ENCODE results near the gene NAT8L. TPM values are rescaled to one million over a fixed set of nuclear protein-coding genes. Genes with fewer than 3 reads are reported as not detected.
A peak's percentile ranks its signal among the peaks of the same experiment; 100 is the strongest.

NAT8L gene
- total RNA-seq, 8 experiments from 2014 or later: 2.0 to 17.1 (median 9.0) TPM

DNA sequence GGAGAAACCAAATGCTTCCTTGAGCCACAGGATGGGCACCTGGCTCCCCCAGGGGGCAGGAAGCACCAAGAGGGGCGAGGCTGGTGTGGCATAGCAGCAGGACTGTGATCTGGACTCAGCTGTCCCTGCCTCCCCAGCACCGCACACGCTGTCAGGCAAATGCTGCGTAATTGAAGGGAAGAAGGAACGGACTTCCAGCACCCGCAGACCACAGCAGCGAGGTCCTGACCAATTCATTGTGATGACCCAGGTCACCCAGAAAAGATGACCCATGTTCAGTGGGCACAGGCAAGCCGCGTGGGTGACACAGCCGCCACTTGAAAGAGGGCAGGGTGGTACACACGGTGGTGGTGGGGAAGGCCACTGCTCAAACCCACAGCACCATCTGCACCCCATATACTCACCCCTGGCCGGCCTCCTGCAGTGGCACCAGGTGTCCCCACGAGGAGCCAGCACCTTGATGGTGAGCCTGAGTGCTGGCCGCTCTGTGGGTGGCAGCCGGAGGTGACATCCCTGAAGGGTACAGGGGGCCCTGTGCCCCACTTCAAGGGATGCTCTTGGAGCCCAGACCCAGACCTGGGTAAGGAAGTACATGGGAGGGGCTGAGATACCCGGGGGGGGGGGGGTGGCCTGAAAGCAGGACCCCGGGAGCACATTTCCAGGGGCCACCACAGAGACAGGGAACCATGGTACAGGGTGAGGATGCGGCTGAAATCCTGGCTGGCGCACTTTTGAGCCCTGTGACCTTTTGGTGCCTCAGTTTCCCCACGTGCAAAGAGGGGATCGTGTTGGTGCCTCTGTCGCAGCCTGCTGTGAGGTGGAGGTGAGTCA, 11.5 kb downstream of the NAT8L start:
- ATAC-seq (replicated peaks in 6 of 8): no peak
- peaks cover 31 to 51% of the 10 kb centered on the region in 2 donors for H3K4me1 ChIP-seq (replicated peaks in 1 of 2)
- peak overlapping the region in 1 of 2 donors; percentile 80 for H3K27ac ChIP-seq
- WGBS, 10 experiments: 40 to 100% (median 92%) methylated on average over 1 to 7 of the region's 22 CpGs; no CpG with 5 or more reads in 3 of the 10 experiments
- in situ Hi-C loops (cut with MboI; ENCODE audit: low pct_unique_long_range_greater_than_20kb in 2 of 9, low sequenced_read_pairs in 9 of 9, unreplicated experiment in 9 of 9): no loop called here
- H3K4me3 ChIP-seq: no peak overlapping the region

DNA sequence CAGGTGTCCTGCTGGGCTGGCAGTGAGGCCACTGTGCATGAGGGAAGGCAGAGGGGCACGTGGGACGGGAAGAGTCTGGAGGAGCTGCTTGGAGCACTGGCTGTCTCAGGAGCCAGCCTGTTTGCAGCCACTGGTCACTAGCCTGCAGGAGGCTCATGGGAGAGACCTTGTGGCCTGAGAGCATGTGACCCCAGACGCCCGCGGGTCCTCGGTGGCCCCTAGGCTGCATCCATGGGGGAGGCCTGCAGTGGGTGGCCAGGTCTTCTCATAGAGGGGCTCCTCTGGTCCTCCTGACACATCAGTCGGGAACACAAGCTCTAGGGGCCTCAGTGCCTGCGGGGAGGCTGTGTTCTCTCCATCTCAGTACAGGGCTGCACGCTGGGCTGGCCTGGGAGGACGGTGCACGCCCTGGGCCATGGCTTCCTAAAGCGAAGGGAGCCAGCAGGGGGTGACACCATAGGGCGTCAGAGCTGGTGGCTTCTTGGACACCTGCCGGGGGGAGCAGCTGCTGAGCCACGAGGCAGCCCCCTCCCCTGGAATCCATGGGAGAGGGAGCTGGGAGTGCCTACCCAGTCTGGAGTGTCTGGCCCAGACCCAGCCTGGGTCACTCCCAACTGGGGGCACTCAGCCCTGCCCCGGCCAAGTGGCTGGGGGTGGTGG, 12.3 kb downstream of the NAT8L start:
- H3K4me3 ChIP-seq: no peak overlapping the region
- in situ Hi-C loops (cut with MboI; ENCODE audit: low pct_unique_long_range_greater_than_20kb in 2 of 9, low sequenced_read_pairs in 9 of 9, unreplicated experiment in 9 of 9): no loop called here
- H3K27ac ChIP-seq: peak overlapping the region in 1 of 2 donors; percentile 80
- peak in 6 of 8 experiments; percentile 7 to 68 (median 61) for ATAC-seq (replicated peaks in 6 of 8)
- H3K4me1 ChIP-seq (replicated peaks in 1 of 2): peaks cover 31 to 51% of the 10 kb centered on the region in 2 donors
- 0 to 55% (median 37%) methylated on average over 1 to 7 of the region's 16 CpGs; no CpG with 5 or more reads in 5 of the 10 experiments for WGBS, 10 experiments

DNA sequence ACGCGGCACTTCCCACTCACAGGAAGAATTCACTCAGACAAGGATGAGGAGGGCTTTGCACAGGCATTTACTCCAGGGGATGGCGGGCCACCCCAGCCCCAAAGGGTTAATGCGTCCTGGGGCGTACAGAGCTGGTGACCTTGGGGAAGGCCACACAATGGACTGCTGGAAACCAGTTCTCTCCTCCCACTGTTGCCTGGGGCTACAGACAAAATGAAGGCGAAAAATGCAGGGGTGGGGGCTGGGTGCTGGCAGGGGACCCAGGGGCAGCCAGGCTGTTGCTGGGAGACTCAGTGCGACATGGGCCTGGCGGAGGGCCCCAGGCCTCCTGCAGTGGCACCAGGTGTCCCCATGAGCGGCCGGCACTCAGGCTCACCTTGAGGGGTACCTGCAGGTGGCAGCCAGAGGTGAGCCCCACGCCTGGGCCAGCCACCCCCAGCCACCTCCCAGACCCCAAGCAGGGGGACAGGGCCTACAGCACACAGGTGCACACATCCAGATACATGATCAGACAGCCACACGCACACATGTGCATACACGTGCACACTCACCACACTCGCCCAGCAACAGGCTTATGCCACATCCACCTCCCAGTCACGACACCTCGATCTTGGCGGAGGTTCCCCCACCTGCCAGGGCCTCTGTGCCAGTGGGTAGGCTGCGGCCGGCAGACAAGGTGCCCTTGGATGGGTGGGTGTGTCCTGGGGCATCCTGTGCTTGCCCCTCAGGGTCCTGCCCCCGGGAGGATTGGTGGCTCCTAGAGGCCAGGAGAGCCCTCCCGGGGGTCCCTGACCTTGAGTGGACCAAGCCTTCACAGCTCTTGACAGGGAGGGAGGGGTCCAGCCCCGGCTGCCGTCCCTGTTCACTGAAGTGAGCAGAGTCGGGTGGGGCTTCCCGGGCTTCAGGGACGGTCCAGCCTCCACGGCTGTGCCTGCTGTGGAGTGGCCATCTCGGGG, 13.1 kb downstream of the NAT8L start:
- Histone ChIP-seq H3K4me3 (no peak overlapping the region), H3K27ac (peak overlapping the region in 1 of 2 donors; percentile 80), H3K4me1 (replicated peaks in 1 of 2) (peaks cover 31 to 51% of the 10 kb centered on the region in 2 donors)
- WGBS, 10 experiments: 9 to 42% methylated on average over 2 to 4 of the region's 28 CpGs; no CpG with 5 or more reads in 8 of the 10 experiments
- peak in 6 of 8 experiments; percentile 7 to 78 (median 70) for ATAC-seq (replicated peaks in 6 of 8)
- in situ Hi-C loops (cut with MboI; ENCODE audit: low pct_unique_long_range_greater_than_20kb in 2 of 9, low sequenced_read_pairs in 9 of 9, unreplicated experiment in 9 of 9): no loop called here

DNA sequence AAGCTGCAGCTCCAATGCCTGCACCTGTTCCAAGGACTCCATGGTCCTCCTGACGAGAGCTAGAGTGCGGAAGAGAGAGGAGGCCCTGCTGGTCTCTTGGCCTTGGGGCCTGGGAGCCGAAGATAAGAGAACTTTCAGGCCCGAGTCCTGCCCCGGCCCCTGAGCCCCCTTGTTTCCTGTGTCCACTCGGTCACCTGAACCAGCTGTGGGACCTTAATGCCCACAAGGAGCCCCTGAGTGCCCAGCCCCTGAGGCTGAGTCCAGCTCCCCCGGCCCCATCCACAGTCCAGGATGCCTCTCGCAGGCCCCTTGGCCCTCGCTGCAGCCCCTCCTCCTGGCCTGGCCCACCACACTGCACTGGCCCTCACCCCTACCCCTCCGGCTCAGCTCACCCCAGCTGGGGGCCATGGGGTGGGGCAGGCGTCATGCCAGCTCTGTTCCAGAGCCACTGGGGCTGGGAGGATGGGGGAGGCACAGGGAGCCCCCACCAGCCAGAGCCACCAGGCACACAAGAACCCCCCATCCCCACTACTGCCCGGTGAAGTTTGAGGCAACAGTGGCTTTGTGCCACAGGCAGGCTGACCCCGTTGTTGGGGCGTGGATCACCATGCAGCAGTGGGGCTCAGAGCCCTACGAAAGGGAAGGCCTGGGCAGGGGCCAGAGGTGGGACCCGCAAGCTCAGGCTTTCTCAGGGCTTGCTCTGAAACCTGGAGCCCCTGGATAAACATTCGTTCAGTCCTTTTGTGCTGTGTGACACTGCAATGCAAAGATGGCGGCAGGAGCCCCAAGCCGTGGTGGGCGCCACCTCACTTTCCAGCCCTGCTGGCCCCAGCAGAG, 14.1 kb downstream of the NAT8L start:
- H3K27ac ChIP-seq: peak overlapping the region in 1 of 2 donors; percentile 61
- no peak for ATAC-seq (replicated peaks in 6 of 8)
- WGBS, 10 experiments: 67 to 100% (median 97%) methylated on average over 1 to 6 of the region's 20 CpGs; no CpG with 5 or more reads in 5 of the 10 experiments
- in situ Hi-C loops (cut with MboI; ENCODE audit: low pct_unique_long_range_greater_than_20kb in 2 of 9, low sequenced_read_pairs in 9 of 9, unreplicated experiment in 9 of 9): no loop called here
- H3K4me1 ChIP-seq (replicated peaks in 1 of 2): peaks cover 31 to 51% of the 10 kb centered on the region in 2 donors
- no peak overlapping the region for H3K4me3 ChIP-seq

DNA sequence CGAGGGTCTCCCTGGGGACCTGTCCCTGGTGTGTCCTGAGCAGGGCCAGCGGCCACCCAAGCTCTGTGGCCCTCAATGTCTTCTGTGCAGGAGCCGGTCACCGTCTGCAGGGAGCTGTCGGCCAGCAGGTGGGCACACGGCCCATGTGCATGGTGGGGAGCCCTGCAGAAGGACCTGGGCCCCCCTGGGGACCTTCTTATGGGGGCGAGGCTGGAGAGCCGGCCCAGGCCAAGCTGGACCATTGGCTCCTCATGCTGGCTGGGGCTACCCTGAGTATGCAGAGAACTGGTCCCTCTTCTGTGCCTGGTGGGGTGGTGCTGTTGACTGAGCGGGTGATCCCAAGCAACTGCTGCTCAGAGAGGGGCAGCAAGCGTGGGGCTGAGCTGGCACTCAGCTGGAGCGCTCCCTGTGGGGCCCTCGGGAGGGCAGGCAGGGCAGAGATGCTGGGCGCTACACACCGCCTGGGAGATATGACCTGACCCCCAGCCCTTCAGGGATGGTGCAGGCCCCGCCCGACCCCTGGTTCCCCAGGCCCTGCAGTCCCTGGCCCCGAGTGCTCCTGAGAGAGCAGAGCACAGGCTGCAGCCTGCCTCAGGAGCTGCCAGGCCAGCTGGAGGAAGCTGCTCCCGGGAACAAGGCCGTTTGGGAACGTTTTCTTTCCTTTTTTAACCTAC, 14.8 kb downstream of the NAT8L start:
- in situ Hi-C loops (cut with MboI; ENCODE audit: low pct_unique_long_range_greater_than_20kb in 2 of 9, low sequenced_read_pairs in 9 of 9, unreplicated experiment in 9 of 9): no loop called here
- 0 to 95% (median 91%) methylated on average over 1 to 7 of the region's 20 CpGs; no CpG with 5 or more reads in 6 of the 10 experiments for WGBS, 10 experiments
- H3K27ac ChIP-seq: no peak overlapping the region
- H3K4me3 ChIP-seq: no peak overlapping the region
- ATAC-seq (replicated peaks in 6 of 8): no peak
- H3K4me1 ChIP-seq (replicated peaks in 1 of 2): peaks cover 31 to 49% of the 10 kb centered on the region in 2 donors

DNA sequence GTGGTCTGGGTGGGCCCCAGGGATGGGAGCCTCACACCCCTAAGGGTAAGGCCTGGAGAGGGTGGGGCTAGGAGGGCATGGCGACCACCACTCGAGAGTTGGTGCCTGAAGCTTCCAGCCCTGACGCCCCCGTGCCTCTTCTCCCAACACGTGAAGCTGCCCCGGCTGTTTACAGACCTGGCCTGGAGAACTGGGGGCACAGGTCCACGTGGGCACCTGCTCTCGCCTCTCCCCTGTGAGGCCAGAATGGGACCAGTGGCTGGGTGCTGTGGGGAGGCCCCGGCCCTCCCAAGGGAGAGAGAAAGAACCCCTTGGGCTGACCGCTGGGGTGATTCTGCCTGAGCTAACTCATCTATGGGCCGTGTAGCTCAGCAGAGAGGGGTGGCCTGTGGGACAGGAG, 15.5 kb downstream of the NAT8L start:
- no peak for ATAC-seq (replicated peaks in 6 of 8)
- H3K27ac ChIP-seq: no peak overlapping the region
- in situ Hi-C loops (cut with MboI; ENCODE audit: low pct_unique_long_range_greater_than_20kb in 2 of 9, low sequenced_read_pairs in 9 of 9, unreplicated experiment in 9 of 9): no loop called here
- H3K4me3 ChIP-seq: no peak overlapping the region
- H3K4me1 ChIP-seq (replicated peaks in 1 of 2): peaks cover 31 to 43% of the 10 kb centered on the region in 2 donors
- WGBS, 10 experiments: 60% methylated on average over 1 of the region's 11 CpGs; no CpG with 5 or more reads in 9 of the 10 experiments

DNA sequence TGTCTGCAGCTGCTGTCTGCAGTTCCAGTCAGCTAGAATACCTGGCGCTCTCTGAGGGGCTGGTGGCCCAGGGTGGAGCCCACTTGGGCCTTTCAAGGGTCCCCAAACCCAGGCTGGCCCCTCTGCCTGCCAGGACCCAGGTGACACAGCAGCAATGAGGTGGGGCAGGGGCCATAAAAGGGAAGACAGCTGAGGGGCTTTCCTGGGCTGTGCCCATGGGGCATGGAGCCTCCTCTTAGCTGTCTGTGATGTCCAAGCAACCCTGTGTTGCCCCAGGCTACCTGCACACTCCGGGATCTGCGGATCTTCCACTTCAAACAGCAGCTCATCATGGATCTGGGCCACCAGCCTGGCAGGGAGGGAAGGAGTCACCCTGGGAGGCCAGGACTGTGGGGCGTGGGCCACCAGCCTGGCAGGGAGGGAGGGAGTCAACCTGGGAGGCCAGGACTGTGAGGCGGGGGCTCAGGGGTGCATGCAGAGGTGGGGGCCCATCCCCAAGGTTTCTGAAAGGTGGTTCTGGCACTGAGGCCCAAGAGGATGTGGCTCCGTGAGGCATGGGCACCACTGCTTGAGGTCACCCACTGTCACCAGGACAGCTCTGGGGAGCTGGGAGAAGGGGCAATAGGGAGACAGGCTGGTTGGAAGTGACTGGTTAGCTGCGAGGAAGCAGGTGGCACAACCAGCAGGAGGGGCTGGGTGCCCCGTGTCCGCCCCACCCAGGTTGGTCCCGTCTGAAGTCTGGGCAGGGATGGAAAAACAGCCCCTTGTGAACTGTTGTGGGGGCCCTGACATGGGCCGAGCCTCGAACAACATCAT, 16.3 kb downstream of the NAT8L start:
- ATAC-seq (replicated peaks in 6 of 8): no peak
- WGBS, 10 experiments: 80% methylated on average over 1 of the region's 12 CpGs; no CpG with 5 or more reads in 9 of the 10 experiments
- Histone ChIP-seq H3K27ac (no peak overlapping the region), H3K4me1 (replicated peaks in 1 of 2) (peaks cover 31 to 42% of the 10 kb centered on the region in 2 donors), H3K4me3 (no peak overlapping the region)
- in situ Hi-C loops (cut with MboI; ENCODE audit: low pct_unique_long_range_greater_than_20kb in 2 of 9, low sequenced_read_pairs in 9 of 9, unreplicated experiment in 9 of 9): no loop called here

DNA sequence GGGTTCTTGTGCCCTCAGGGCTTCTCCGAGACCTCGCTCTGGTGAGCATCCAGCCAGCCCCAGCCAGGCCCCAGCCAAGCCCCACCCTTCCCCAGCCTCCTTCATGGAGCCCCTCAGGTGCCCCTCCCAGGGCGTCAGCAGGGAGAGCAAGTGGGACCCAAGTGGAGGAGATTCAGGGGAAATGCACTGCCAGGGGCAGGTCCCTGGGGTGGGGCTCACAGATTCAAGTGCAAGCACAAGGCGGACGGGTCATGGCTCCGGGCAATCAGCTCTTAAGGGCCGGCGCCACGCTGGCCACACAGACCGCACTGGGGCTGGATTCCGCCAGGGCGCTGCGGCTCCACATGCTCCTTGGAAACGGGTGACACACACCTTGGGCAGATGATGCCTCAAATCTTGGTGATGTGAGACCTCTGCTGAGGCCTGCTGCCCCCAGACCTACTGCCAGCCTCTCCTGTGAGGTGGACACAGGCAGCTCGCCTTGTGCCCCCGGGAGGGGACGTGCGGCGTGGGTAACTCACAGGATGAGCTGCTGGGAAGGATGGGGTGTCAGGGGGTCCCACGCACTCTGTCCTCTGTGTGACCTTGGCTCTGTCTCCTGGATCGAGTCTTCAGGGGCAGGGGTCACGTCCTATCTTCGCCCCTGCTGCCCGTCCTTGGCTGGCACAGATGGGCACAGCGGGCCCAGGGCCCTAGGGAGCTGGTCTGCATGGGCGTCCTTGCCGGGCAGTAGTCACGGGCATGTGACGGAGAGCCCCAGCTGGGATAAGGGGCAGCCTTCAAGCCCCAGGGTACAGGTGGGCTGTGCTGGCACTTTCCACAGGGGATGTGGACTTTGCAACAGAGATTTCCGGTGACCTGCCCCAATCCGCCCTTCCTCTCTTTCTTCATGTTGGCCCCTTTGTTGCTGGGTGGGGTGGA, 17.1 kb downstream of the NAT8L start:
- in situ Hi-C loops (cut with MboI; ENCODE audit: low pct_unique_long_range_greater_than_20kb in 2 of 9, low sequenced_read_pairs in 9 of 9, unreplicated experiment in 9 of 9): no loop called here
- peaks cover 26 to 33% of the 10 kb centered on the region in 2 donors for H3K4me1 ChIP-seq (replicated peaks in 1 of 2)
- WGBS, 10 experiments: 30 to 100% (median 77%) methylated on average over 1 to 9 of the region's 31 CpGs; no CpG with 5 or more reads in 6 of the 10 experiments
- H3K27ac ChIP-seq: no peak overlapping the region
- H3K4me3 ChIP-seq: no peak overlapping the region
- ATAC-seq (replicated peaks in 6 of 8): no peak

DNA sequence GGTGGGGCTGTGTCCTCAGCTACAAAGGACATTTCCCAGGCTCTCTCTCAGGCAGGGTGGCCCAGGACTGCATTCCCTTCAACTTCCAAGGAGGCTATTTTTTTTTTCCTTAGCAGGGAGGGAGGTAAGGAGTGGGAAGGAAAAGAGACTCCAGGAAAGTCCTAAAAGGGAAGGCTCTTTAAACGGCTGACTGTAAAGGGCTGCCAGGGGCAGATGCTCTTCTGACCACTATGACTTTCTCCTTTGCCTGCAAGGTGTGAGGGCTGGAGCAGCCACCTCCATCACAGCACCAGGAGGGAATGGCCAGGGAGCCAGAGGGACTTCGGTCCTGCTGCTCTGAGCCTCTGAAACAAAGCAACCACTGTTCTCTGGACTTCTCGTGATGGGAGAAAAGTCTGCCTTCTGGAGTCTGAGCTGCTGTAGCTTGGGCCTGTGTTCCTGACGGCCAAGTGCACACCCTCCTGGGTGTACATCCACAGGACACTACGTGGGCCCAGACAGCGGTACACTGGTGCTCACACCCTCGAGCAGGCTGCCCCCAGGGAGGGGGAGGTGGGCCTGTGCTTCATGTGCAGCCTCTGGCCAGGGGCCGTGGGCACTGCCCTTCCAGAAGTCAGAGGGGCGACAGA, 17.9 kb downstream of the NAT8L start:
- in situ Hi-C loops (cut with MboI; ENCODE audit: low pct_unique_long_range_greater_than_20kb in 2 of 9, low sequenced_read_pairs in 9 of 9, unreplicated experiment in 9 of 9): no loop called here
- no peak overlapping the region for H3K27ac ChIP-seq
- 0 to 100% (median 60%) methylated on average over 1 to 4 of the region's 9 CpGs; no CpG with 5 or more reads in 2 of the 10 experiments for WGBS, 10 experiments
- H3K4me3 ChIP-seq: no peak overlapping the region
- ATAC-seq (replicated peaks in 6 of 8): no peak
- H3K4me1 ChIP-seq (replicated peaks in 1 of 2): peaks cover 19 to 25% of the 10 kb centered on the region in 2 donors
